ENCODE data around the gene JOSD2. TPM values are rescaled to one million over a fixed set of nuclear protein-coding genes. Genes with fewer than 3 reads are reported as not detected.
A peak's percentile ranks its signal among the peaks of the same experiment; 100 is the strongest.

Gene JOSD2
- total RNA-seq, 4 donors from 2014 or later: 26.3 to 45.1 (median 34.9) TPM

DNA sequence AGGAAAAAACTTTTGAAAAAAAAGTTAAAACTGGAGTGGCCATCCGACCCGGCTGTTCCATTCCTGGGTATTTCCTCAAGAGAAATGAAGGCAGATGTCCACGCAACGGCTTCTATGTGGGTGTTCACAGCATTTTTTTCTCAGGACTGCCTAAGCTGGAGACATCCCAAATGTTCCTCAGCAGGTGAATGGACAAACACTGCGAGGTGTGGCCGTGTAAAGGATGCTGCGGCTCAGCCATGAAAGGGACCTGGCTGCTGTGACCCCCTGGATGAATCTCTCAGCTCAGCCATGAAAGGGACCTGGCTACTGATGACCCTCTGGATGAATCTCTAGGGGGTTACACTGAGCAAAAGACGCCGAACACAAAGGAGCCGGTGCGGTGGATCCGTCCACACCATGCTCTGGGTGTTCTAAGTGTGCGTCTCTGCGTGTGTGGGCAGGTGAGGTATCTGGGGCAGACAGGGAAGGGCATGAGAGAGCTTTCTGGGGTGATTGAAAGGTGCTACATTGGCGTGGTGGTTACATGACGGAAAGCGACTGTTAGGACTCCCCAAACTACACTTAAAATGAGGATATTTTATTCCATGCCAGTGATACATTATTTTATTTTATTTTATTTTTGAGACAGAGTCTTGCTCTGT is 10.0 kb upstream of the JOSD2 start:
- TF ChIP-seq, protein P1, sequence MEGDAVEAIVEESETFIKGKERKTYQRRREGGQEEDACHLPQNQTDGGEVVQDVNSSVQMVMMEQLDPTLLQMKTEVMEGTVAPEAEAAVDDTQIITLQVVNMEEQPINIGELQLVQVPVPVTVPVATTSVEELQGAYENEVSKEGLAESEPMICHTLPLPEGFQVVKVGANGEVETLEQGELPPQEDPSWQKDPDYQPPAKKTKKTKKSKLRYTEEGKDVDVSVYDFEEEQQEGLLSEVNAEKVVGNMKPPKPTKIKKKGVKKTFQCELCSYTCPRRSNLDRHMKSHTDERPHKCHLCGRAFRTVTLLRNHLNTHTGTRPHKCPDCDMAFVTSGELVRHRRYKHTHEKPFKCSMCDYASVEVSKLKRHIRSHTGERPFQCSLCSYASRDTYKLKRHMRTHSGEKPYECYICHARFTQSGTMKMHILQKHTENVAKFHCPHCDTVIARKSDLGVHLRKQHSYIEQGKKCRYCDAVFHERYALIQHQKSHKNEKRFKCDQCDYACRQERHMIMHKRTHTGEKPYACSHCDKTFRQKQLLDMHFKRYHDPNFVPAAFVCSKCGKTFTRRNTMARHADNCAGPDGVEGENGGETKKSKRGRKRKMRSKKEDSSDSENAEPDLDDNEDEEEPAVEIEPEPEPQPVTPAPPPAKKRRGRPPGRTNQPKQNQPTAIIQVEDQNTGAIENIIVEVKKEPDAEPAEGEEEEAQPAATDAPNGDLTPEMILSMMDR (IDR thresholded peaks at IDR 0.05): no peak
- TF ChIP-seq POLR2A (IDR thresholded peaks at IDR 0.05): no peak

DNA sequence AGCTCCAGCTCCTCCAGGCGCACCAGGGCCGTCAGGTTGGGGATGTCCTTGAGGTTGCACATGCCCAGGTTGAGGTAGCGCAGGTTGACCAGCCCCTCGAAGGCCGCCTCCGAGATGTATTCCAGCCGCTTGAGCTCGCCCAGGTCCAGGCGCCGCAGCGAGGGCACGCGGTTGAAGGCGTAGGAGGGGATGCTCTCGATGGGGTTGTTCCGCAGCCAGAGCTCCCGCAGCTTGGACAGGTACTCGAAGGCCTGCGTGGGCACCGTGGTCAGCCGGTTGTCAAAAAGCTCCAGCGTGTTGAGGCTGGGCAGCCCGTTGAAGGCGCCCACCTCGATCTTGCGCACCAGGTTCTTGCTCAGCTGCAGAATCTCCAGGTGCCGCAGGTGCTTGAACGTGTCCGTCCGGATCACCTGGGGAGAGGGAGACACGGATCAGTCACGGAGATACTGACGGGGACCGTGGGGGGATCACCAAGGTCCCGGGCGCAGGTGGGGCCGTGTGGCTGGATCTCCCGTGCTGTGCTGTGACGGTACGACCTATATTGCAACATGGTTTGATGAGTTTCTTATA is 8.1 kb upstream of the JOSD2 start:
- Histone ChIP-seq H3K27me3 (peaks cover 0 to 16% (median 0%) of the 10 kb centered on the region in 4 donors), H3K27ac (no peak overlapping the region), H3K9me3 (no peaks in the 10 kb centered on the region), H3K4me3 (no peak overlapping the region), H3K4me1 (no peaks in the 10 kb centered on the region), H3K36me3 (no peaks in the 10 kb centered on the region)
- TF ChIP-seq, protein P1 (IDR thresholded peaks at IDR 0.05): no peak
- TF ChIP-seq POLR2A (IDR thresholded peaks at IDR 0.05): no peak
- 75 to 100% methylated on average over 7 to 14 of the region's 40 CpGs for WGBS, 2 donors
- DNase-seq: no peak
- intact Hi-C loops (cut with DNase I): no loop called here

More for the DNA sequence above, 10.0 kb upstream of the JOSD2 start:
- peaks cover 0 to 7% (median 0%) of the 10 kb centered on the region in 4 donors for H3K27me3 ChIP-seq
- H3K9me3 ChIP-seq: no peaks in the 10 kb centered on the region
- no peak for DNase-seq
- H3K4me3 ChIP-seq: no peak overlapping the region
- no peaks in the 10 kb centered on the region for H3K4me1 ChIP-seq
- H3K27ac ChIP-seq: no peak overlapping the region
- H3K36me3 ChIP-seq: no peaks in the 10 kb centered on the region
- intact Hi-C loops (cut with DNase I): no loop called here
- WGBS, 2 donors: 72 to 77% methylated on average over 17 of the region's 17 CpGs

DNA sequence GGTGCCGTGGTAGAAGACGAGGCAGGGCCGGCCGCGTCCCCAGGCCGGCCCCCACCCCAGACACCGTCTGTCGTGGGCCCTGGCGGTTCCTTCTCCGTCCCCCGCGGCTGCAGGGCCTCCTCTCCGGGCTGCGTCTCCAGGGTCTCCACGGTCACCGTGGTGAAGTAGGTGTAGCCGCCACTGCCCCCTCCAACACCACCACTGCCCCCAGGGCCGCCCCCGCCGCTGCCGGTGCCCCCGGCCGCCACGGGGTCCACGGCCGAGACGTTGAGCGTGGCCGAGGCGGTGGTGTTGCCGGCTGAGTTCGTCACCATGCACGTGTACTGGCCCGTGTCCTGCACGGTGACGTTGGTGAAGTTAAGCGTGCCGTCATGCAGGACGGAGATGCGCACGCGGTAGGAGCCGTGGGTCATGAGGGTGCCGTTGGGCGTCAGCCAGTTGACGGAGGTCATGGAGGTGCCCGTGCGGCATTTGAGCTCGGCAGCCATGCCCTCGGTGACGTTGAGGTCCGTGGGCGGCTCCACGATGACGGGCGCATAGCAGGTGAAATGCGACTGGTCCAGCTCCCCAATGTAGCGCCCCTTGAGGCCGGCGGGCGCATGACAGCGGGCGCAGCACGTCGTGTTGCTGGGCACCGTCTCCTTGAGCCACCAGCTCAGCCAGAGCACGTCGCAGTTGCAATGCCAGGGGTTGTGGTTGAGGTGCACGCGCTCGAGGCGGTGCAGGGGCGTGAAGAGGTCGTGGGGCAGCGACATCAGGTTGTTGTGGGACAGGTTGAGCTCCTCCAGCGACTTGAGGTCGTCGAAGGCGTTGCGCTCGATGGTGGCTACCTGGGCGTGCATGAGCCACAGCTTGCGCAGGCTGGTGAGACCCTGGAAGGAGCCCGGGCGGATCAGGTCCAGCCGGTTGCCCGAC is 7.4 kb upstream of the JOSD2 start:
- no peaks in the 10 kb centered on the region for H3K9me3 ChIP-seq
- TF ChIP-seq POLR2A (IDR thresholded peaks at IDR 0.05): no peak
- TF ChIP-seq, protein P1 (IDR thresholded peaks at IDR 0.05): no peak
- H3K4me1 ChIP-seq: no peaks in the 10 kb centered on the region
- no peak for DNase-seq
- no peaks in the 10 kb centered on the region for H3K36me3 ChIP-seq
- no peak overlapping the region for H3K27ac ChIP-seq
- WGBS, 2 donors: 88 to 98% methylated on average over 12 to 21 of the region's 87 CpGs
- intact Hi-C loops (cut with DNase I): no loop called here
- peaks cover 0 to 22% (median 0%) of the 10 kb centered on the region in 4 donors for H3K27me3 ChIP-seq
- H3K4me3 ChIP-seq: no peak overlapping the region

DNA sequence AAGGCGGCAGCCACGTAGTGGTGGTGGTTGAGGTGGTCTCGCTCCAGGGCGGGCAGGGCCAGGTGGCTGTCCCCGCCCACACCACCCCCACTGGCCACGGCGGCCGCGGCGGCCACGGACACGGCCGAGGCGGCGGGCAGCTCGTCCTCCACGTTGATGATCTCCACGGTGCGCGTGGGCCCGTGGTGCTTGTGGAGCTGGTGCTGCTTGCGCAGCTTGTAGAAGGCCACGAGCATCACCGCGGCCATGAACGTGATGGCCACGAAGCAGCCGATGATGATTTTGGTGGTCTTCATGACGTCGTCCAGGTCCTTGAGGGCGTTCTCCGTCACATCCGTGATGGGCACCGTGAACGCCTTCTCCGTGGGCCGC is 6.7 kb upstream of the JOSD2 start:
- no peak overlapping the region for H3K4me3 ChIP-seq
- intact Hi-C loops (cut with DNase I): no loop called here
- peaks cover 0 to 22% (median 0%) of the 10 kb centered on the region in 4 donors for H3K27me3 ChIP-seq
- WGBS, 2 donors: 90 to 100% methylated on average over 2 to 6 of the region's 37 CpGs
- H3K4me1 ChIP-seq: no peaks in the 10 kb centered on the region
- DNase-seq: no peak
- no peaks in the 10 kb centered on the region for H3K36me3 ChIP-seq
- TF ChIP-seq POLR2A (IDR thresholded peaks at IDR 0.05): no peak
- H3K27ac ChIP-seq: no peak overlapping the region
- H3K9me3 ChIP-seq: no peaks in the 10 kb centered on the region

DNA sequence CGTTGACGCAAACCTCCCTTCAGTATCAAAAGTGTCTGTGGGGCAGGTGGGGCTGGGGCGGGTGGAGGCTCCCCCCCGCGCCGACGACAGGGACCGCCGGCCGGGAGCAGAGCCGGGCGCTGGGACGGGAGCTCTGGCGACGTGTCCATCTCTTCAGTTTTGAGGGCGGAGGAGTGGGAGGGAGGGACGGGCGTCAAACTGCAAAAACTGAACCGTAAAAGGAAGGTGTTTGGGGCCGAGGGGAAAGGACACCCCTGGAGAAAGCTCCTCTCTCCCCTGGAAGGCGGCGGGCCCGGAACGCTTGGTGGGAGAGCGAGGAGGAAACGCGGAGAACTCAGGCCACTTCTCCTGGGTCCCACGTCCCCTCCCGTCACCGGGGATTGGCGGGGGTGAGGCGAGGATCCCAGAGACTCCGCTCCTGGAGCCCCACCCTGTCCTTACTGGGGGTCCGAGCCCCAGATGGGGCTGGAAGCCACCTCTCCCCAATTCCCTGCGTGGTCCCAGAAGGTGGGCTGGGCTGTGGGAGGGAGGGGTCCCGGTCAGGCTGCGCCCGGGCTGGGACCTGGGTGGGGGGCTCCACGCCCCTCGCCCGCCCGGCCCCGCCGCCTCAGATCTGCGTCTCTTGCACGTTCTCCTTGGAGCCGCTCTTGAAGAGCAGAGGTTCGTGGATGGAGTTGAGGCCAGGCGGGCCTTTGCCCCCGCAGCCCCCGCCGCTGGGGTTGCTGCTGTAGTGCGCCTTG is 6.1 kb upstream of the JOSD2 start:
- no peak for DNase-seq

More for the DNA sequence above, 6.1 kb upstream of the JOSD2 start:
- Histone ChIP-seq H3K27ac (no peak overlapping the region), H3K4me3 (peak overlapping the region in 1 of 4 donors; percentile 23), H3K36me3 (no peaks in the 10 kb centered on the region), H3K9me3 (no peaks in the 10 kb centered on the region), H3K27me3 (peaks cover 0 to 22% (median 0%) of the 10 kb centered on the region in 4 donors), H3K4me1 (peaks cover 0 to 1% (median 0%) of the 10 kb centered on the region in 3 donors)
- TF ChIP-seq POLR2A (IDR thresholded peaks at IDR 0.05): no peak
- TF ChIP-seq, protein P1 (IDR thresholded peaks at IDR 0.05): no peak
- intact Hi-C loops (cut with DNase I): no loop called here
- 34 to 64% methylated on average over 6 to 12 of the region's 53 CpGs for WGBS, 2 donors

Data from esophagus squamous epithelium (tissue), 5 donors.